HG02943 (cell line): ENCODE data around the gene ZNF644.

Experiments
- ATAC-seq: cut with Tn5 transposase; IDR thresholded peaks from one replicate; pipeline ENCODE4 v1.9.1; 2021; ENCODE audit warnings: mild to moderate bottlenecking, low read depth, moderate library complexity; ENCODE audit not compliant: unreplicated experiment

Gene ZNF644

GRCh38 chr1:90990779-90991178, 31.1 kb downstream of the ZNF644 start:
- no peak for ATAC-seq

- no peak for ATAC-seq
Measured at GRCh38 chr1:90989990-90990389, 31.8 kb downstream of the ZNF644 start.

- no peak for ATAC-seq
Measured at GRCh38 chr1:90989302-90989701, 32.5 kb downstream of the ZNF644 start.

GRCh38 chr1:90987841-90988240, 34.0 kb downstream of the ZNF644 start:
- ATAC-seq, result no peak

GRCh38 chr1:90986953-90987352, 34.9 kb downstream of the ZNF644 start:
- ATAC-seq, result no peak

GRCh38 chr1:90977522-90977921, 44.3 kb downstream of the ZNF644 start:
- no peak for ATAC-seq

- ATAC-seq, result no peak
Measured at GRCh38 chr1:90973897-90974798, 47.7 kb downstream of the ZNF644 start.

- no peak for ATAC-seq
Measured at GRCh38 chr1:90970208-90970607, 51.6 kb downstream of the ZNF644 start.

GRCh38 chr1:90969241-90969640, 52.6 kb downstream of the ZNF644 start:
- no peak for ATAC-seq

- no peak for ATAC-seq
Measured at GRCh38 chr1:90964444-90965035, 57.3 kb downstream of the ZNF644 start.

GRCh38 chr1:90963651-90964050, 58.2 kb downstream of the ZNF644 start:
- no peak for ATAC-seq

GRCh38 chr1:90963236-90963635, 58.6 kb downstream of the ZNF644 start:
- ATAC-seq, result no peak

- ATAC-seq, result no peak
Measured at GRCh38 chr1:90959352-90960206, 62.3 kb downstream of the ZNF644 start.

- ATAC-seq, result no peak
Measured at GRCh38 chr1:90957497-90957896, 64.3 kb downstream of the ZNF644 start.

- no peak for ATAC-seq
Measured at GRCh38 chr1:90955769-90956168, 66.1 kb downstream of the ZNF644 start.

GRCh38 chr1:90952906-90953305, 68.9 kb downstream of the ZNF644 start:
- ATAC-seq, result no peak

GRCh38 chr1:90951009-90951408, 70.8 kb downstream of the ZNF644 start:
- ATAC-seq, result no peak

- no peak for ATAC-seq
Measured at GRCh38 chr1:90948301-90948700, 73.5 kb downstream of the ZNF644 start.

- no peak for ATAC-seq
Measured at GRCh38 chr1:90946630-90947029, 75.2 kb downstream of the ZNF644 start.

GRCh38 chr1:90945287-90945686, 76.5 kb downstream of the ZNF644 start:
- no peak for ATAC-seq

- no peak for ATAC-seq
Measured at GRCh38 chr1:90943966-90944365, 77.9 kb downstream of the ZNF644 start.
